Activated CD8-positive, alpha-beta memory T cell treated with anti-CD3 and anti-CD28 coated beads for 48 hours (primary cell): ENCODE measurements around the gene RLF.
"Not testable (repeated sequence)": the region's sequence is repeated elsewhere in the genome, so short reads cannot be mapped to it uniquely, and the experiment has no call there.

Source experiments
- DNase-seq, 3 experiments: peaks; one replicate each; pipeline ENCODE4 v3.0.0-alpha.2; 2020; ENCODE audit warnings: low read depth in 2 of 3, low spot score in 2 of 3

The RLF gene

GRCh38 chr1:40162753-40163441, 1.7 kb downstream of the RLF start:
- no peak for DNase-seq

- no peak for DNase-seq
Observed at GRCh38 chr1:40167317-40167716, 6.1 kb downstream of the RLF start.

GRCh38 chr1:40171036-40171435, 9.8 kb downstream of the RLF start:
- DNase-seq = no peak

- no peak for DNase-seq
Observed at GRCh38 chr1:40174788-40175187, 13.6 kb downstream of the RLF start.

GRCh38 chr1:40176989-40177388, 15.8 kb downstream of the RLF start:
- not testable (repeated sequence) for DNase-seq

- DNase-seq = no peak
Observed at GRCh38 chr1:40178200-40178599, 17.0 kb downstream of the RLF start.

GRCh38 chr1:40179496-40180089, 18.4 kb downstream of the RLF start:
- DNase-seq = no peak

- no peak for DNase-seq
Observed at GRCh38 chr1:40183055-40183710, 22.0 kb downstream of the RLF start.

- no peak for DNase-seq
Observed at GRCh38 chr1:40184193-40184592, 23.0 kb downstream of the RLF start.

GRCh38 chr1:40185951-40186864, 25.0 kb downstream of the RLF start:
- peak; percentile 7 to 10 (median 10) for DNase-seq

- no peak for DNase-seq
Observed at GRCh38 chr1:40187399-40187798, 26.2 kb downstream of the RLF start.

- DNase-seq = not testable (repeated sequence)
Observed at GRCh38 chr1:40194639-40195038, 33.5 kb downstream of the RLF start.

GRCh38 chr1:40197656-40198055, 36.5 kb downstream of the RLF start:
- no peak for DNase-seq

- no peak for DNase-seq
Observed at GRCh38 chr1:40199126-40199525, 37.9 kb downstream of the RLF start.

GRCh38 chr1:40204856-40205255, 43.7 kb downstream of the RLF start:
- DNase-seq = no peak

GRCh38 chr1:40210511-40211204, 49.5 kb downstream of the RLF start:
- no peak for DNase-seq

GRCh38 chr1:40218333-40218732, 57.1 kb downstream of the RLF start:
- no peak for DNase-seq

GRCh38 chr1:40221471-40221905, 60.3 kb downstream of the RLF start:
- DNase-seq = not testable (repeated sequence)

GRCh38 chr1:40221977-40222772, 61.0 kb downstream of the RLF start:
- DNase-seq = no peak

GRCh38 chr1:40224040-40224439, 62.9 kb downstream of the RLF start:
- no peak for DNase-seq
